HG02642 (cell line): ENCODE data around the gene XIST.
"Not testable (repeated sequence)": the region's sequence is repeated elsewhere in the genome, so short reads cannot be mapped to it uniquely, and the experiment has no call there.

ENCODE experiments used
- ATAC-seq: cut with Tn5 transposase; IDR thresholded peaks from one replicate; pipeline ENCODE4 v1.9.1; 2021; ENCODE audit warnings: mild to moderate bottlenecking; ENCODE audit not compliant: unreplicated experiment, poor library complexity

XIST gene

DNA sequence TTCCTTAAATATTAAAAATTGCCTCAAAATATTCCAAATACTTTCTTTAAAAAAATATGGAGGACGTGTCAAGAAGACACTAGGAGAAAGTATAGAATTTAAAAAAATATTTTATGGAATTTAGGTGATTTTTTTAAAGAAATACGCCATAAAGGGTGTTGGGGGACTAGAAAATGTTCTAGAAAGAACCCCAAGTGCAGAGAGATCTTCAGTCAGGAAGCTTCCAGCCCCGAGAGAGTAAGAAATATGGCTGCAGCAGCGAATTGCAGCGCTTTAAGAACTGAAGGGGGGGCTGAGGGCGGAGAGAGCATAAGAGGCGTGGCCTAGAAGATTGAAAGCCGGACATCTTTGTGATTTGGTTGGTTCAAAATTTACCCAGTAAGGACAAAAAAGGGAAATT lies at the start of gene XIST:
Gene XIST, minus strand, starts transcription at position 248 of the 400 bp plus-strand sequence.
- no peak for ATAC-seq

DNA sequence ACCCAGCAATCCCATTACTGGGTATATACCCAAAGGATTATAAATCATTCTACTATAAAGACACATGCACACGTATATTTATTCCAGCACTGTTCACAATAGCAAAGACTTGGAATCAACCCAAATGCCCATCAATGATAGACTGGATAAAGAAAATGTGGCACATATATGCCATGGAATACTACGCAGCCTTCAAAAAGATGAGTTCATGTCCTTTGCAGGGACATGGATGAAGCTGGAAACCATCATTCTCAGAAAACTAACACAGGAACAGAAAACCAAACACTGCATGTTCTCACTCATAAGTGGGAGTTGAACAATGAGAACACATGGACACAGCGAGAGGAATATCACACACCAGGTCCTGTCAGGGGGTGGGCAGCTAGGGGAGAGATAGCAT lies 45.8 kb upstream of the XIST start:
- not testable (repeated sequence) for ATAC-seq

DNA sequence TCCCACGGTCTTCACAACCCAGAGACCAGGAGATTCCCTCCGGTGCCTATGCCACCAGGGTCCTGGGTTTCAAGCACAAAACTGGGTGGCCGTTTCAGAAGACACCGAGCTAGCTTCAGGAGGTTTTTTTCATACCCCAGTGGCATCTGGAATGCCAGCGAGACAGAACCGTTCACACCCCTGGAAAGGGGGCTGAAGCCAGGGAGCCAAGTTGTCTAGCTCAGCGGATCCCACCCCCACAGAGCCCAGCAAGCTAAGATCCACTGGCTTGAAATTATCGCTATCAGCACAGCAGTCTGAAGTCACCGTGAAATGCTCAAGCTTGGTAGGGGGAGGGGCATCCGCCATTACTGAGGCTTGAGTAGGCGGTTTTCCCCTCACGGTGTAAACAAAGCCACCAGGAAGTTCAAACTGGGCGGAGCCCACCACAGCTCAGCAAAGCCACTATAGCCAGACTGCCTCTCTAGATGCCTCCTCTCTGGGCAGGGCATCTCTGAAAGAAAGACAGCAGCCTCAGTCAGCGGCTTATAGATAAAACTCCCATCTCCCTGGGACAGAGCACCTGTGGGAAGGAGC lies 40.1 kb upstream of the XIST start:
- not testable (repeated sequence) for ATAC-seq

DNA sequence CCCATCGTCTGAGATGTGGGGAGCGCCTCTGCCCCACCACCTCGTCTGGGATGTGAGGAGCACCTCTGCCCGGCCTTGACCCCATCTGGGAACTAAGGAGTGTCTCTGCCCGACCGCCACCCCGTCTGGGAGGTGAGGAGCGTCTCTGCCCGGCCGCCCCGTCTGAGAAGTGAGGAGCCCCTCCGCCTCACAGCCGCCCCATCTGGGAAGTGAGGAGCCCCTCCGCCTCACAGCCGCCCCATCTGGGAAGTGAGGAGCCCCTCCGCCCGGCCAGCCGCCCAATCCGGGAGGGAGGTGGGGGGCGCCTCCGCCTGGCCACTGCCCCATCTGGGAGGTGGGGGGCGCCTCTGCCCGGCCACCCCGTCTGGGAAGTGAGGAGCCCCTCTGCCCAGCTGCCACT lies 29.7 kb upstream of the XIST start:
- not testable (repeated sequence) for ATAC-seq

DNA sequence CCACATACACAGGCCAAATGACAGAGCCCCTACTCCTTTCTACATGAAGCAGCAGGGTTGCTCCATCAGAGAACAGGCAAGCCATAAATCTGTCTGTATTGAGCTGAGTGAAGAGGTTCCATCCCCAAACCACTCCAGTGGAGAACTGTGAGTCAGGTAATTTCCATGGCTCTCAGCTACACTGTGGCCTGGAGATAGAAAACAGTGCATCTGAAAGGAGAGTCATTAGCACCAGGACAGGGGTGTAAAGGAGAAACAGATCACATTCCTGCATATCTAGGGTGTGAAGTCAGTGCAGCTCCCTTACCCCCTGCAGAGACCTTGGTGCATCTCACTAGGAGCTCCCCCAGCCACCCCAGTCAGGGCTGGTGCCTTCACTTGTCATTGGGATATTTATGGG lies 25.2 kb upstream of the XIST start:
- no peak for ATAC-seq

DNA sequence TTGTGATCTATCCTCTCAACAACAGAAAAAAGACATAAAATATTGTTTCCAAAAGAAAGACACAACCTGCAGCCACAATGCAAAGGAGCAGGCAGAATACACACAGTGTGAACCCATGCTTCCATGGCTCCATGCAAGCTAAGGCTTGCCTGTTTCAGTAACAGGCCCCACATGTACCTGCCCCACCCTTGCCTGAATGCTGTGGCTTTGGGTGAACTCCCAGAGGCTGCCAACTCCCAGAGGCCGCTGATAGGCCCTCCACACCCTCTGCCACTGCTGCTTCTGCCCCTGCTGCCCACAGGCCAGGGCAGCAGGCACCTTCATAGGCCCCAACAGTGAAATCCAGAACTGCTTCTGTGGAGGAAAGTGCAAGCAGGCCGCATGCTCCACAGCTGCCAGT lies 24.4 kb upstream of the XIST start:
- ATAC-seq = no peak

DNA sequence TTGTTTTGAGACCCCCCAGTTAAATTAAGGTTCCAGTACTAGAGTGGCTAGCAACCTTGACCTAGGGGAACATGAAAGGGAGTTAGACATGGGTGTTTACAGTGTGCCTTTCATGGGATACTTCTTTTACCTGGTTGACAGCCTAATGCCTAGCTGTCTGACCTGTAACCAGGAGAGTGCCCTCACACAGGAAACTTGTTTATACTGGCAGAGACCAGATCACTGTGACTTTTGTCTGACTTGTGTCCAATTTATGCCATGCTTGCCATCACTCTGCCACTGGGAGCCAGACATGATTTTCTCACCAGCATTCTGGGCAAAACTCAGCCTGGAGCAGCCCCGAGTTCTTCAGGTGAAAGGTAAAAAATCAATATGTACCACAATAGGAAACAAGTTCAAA lies 16.4 kb upstream of the XIST start:
- no peak for ATAC-seq

DNA sequence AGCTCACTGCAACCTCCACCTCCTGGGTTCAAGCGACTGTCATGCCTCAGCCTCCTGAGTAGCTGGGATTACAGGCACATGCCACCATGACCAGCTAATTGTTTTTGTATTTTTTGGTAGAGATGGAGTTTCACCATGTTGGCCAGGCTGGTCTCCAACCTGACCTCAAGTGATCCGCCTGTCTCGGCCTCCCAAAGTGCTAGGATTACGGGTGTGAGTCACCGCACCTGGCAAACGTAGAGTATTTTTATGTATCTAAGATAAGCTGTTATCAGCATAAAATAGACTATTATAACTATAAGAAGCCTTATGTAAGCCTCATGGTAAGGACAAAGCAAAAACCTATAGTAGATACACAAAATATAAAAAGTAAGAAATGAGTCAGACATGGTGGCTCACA lies 14.6 kb upstream of the XIST start:
- ATAC-seq = no peak

DNA sequence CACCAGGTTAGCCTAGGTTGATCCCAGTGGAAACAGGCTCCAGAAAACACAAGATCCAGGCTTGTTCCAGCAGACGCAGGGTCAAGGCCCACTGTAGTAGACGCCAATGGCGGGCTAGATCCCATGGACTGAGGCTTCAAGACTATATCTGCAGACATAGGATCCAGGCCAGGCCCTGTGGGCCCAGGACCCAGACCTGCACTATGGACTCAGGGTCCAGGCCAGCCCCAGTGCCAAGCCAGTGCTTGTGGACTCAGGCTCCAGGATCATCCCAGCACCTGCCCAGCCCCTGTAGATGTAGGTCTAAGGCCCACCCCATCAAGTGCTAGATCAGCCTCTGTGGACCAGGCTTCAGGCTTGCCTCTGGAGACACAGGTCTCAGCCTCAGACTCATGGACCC lies 11.3 kb upstream of the XIST start:
- ATAC-seq = no peak

DNA sequence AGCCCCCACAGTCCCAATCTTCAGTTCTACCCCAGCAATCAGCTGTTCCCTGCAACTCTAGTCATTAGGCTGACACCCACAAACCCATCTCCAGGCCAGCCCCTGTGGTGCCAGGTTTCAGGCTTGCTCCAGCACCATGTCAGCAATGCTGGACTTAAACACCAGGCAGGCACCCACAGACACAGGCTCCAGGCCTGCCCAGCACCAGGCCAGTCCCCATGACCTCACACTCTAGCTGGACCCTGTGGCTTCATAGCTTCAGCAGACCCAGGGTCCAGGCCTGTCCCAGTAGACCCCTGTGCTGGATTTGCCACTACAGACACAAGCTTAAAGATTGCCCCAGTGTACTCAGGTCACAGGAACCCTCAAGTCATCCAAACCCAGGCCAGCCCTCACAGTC lies 10.8 kb upstream of the XIST start:
- no peak for ATAC-seq

DNA sequence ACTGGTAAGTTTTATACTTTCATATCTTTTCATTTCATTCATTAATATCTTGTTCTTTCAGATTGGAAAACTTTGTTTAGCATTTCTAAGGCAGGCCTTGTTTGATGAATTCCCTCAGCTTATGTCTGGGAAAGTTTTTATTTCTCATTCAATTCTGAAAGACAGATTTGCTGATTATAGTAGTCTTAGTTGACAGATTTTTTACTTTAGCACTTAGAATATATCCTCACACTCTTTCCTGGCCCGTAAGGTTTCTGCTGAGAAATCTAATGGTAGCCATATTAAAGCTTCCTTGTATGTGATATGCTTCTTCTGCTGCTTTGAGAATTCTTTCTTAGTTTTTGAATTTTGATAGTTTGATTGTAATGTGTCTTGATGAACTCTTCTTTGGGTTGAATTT lies 7.1 kb upstream of the XIST start:
- no peak for ATAC-seq

DNA sequence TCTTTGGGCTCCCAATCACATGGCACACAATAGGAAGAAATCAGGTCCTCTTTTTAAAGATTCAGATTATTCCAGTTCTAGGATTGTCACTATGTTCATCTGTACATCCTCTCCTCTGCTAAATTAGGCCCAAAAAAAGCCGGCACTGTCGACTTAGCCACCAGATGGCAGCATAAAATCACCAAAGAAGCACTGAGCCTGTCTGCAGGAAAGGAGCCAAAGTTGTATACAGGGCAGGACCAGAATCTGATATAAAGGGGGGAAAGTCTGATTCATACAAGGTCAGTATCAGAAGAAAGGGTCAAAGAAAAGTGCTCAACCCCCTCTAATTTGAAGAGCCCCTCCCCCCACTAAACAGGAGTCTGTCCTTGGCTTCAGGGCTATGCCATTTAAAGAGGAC lies 3.0 kb upstream of the XIST start:
- no peak for ATAC-seq

DNA sequence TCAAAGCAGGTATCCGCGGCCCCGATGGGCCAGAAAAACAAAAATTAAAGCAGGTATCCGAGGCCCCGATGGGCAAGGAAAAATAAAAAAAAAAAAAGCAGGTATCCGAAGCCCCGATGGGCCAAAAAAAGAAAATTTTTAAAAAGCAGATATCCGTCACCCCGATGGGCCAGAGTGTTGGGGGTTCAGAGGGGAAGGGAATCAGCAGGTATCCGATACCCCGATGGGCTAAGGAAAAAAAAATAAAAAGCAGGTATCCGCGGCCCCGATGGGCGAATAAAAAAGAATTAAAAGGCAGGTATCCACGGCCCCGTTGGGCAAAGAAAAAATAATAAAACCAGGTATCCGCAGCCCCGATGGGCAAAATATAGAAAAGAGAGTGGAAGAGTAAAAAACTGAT lies 492 bp downstream of the XIST start:
- ATAC-seq = no peak

DNA sequence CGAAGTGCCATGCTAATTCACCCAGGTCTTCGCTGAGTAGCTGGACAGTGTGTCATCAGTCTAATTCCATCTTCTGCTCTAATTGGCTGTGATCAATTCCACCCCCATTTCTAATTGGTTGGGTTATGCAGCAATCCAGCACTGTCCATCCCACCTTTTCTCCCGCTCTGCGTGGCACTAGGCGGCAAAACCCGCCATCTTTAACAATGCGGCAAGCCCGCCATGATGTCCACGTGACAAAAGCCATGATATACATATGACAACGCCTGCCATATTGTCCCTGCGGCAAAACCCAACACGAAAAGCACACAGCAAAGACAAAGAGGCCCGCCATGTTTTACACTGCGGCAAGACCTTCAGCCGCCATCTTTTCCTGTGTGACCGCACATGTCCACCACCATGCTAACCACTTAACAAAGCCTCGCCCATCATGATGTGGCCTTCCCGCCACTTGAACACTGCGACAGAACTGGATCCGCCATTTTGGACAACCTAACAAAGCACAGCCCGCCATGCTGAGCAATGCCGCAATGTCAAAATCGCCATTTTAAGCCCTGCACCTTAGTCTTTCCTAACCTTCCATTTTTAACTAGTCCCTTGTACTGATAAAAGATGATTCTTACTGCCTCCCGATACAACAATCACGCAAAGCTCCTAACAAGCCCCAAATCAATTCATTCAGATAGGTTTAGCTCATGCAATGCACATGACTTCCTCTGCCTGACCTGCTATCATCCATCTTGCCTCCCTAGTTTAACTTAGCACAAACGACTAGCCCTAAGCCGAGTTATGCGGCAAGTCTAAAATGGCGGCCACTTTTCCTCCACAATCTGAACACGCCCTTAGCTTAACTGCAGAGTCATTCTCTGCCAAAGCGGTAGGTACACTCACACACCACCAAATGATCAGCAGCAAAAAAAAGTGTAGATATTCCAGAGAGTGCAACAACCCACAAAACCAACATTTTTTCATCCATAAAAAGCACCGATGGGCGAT lies 1.2 kb downstream of the XIST start:
- ATAC-seq = no peak

DNA sequence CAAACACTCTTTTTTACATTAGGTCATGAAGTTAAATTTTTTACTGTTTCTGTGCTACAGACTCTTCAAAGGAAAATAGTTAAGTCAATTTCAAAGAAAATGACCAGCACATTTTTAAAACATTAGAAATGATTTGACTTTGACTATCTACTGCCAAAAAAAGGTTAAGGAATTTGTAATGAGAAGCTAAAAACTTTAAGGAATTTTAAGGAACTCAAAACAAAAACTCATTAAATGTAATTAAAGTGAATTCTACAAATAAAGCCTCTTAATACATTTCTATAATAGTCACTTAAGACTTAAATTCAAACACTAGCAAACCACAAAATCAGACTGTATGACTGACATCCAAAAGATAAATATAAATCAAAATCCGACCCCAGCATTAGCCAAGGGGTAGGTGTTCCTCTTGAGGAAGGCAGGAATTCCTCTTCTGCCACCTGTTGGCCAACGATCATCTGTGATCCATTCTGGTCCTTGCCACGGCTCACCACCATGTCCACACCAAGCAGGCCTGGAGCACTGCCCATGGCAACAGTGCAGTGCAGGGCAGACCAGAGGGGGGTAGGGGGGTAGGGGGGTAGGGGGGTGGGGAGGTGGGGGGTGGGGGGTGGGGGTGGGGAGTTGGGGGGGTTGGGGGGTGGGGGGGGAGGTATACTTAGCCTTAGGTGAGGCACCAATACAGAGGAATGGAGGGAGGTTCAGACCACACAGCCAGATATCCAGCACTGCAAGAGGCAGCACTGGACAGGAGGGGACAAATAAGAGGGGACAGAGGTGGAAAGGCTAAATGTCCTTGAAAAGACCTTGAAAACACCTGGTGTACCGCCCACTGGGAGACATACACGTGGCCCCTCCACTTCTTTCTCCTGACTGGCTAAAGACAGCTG lies 2.1 kb downstream of the XIST start:
- no peak for ATAC-seq

DNA sequence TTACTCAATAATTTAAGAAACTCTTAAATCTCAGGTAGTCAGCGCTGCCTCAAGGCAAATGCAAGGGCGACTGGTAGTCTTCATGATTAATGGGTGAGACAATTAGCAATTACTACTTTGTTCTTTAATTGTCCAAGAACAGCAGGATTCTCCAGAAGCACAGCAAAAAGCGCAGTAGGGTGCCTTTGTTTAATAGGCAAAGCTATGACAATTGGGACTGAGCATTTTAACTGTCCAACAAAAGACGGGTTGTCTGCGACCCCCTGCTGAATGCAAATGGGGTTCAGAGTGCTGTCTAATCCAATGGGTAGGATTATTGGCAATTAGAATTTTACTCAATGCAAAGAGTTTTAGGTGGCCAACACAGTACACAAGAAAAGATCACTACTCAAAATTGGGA lies 3.4 kb downstream of the XIST start:
- no peak for ATAC-seq

DNA sequence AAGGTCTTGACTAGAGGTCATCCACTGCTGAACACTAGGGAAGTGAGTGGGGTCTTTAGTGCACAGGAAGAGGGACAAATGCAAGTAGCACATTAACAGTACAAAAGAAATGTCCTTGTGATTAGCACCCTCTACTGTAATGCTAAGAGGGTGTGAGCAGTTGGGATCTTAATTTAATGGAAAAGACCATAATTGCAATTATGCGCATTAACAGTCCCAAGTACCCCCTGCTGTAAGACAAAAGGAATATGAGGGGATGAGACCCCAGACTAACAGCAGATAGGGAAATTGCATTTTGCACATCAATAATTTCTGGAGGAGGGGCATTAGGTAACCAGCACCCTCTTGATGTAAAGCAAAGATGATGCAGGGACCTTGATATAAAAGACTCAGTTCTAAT lies 4.5 kb downstream of the XIST start:
- ATAC-seq = no peak

DNA sequence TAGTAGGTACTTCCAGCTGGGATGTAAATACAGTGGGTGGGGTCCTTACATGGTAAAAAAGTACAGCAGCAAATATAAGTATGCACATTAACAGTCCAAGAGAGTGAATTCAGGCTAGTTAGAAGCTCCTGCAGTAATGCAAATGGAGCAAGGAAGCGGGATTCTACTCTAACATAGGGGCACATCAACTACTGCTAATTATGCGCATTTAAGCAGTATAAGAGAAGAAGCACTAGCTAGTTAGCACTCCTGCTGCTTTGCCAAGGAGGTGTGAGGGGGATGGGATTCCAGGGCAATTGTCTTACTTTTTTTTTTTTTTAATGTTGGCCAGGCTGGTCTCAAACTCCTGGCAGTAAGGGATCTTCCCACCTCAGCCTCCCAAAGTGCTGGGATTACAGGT lies 5.4 kb downstream of the XIST start:
- no peak for ATAC-seq

DNA sequence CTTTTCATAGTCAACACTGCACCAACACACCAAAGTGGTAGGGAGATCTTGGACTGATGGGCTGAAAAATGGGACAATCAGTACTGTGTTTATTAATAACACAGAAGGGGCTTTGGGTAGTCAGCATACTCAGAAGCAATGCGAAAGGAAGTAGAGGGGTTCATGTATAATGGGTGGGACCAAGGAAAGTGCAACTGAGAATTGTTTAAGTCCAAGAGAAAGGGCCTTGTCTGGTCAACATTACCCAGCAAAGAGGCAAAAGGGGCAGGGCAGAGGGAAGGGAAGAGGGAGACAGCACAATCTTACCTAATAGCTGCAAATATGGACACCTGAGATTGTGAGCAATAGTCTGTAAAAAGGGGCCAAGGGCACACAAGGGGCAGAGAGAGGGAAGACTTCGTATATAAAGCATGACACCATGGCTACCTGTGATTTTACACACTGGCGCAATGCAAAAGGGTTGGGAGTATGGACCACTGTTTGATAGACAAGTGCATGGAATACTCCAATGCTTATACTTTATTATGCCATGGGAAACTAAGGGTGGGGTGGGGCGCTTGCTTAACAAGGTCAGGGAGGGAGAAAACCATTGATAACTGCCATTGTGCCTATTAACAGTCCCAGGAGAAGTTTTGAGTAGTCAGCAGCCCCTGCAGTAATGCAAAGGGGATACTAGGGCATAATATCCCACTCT lies 9.8 kb downstream of the XIST start:
- no peak for ATAC-seq

DNA sequence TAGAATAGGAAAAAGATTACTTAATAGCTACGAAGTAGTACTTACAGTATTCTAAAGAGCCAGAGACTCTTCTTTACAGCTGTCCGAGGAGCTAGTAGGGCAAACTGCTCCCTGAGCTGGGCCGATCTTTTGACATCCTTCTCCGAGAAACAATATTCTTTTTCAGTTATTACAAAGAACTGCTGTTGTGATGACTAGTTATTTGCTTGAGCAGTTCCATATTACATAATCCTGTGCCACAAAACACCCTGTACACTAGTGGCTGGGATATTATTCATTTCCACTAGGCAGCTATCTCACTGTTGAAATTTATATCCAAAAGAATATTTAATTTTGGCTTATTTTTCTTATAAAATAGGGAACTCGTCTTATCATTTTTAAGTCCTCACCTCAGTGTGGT lies 11.2 kb downstream of the XIST start:
- ATAC-seq = no peak
